Measurements from ENCODE around the gene TLL1.

TLL1 gene

GRCh38 chr4:166006217-166006616 lies 133.2 kb downstream of the TLL1 start:
- TF ChIP-seq CTCF (IDR thresholded peaks at IDR 0.05; ENCODE audit: low read depth, low read length) (no peak), MYC (IDR thresholded peaks at IDR 0.05; ENCODE audit: low read depth, low read length) (no peak), MAX (IDR thresholded peaks at IDR 0.05; ENCODE audit: low read depth, low read length) (no peak), POLR2A (IDR thresholded peaks at IDR 0.05; ENCODE audit: extremely low read depth, insufficient read length) (no peak)
- H3K4me3 ChIP-seq (ENCODE audit: low read depth, low read length): no peak overlapping the region
- DNase-seq (ENCODE audit: low read depth): no peak

- TF ChIP-seq MYC (IDR thresholded peaks at IDR 0.05; ENCODE audit: low read depth, low read length): no peak
- TF ChIP-seq MAX (IDR thresholded peaks at IDR 0.05; ENCODE audit: low read depth, low read length): no peak
- no peak for TF ChIP-seq CTCF (IDR thresholded peaks at IDR 0.05; ENCODE audit: low read depth, low read length)
Measured at GRCh38 chr4:166008510-166008909, 135.5 kb downstream of the TLL1 start.

GRCh38 chr4:166012129-166013030 lies 139.3 kb downstream of the TLL1 start:
- H3K4me3 ChIP-seq (ENCODE audit: low read depth, low read length): no peak overlapping the region
- no peak for DNase-seq (ENCODE audit: low read depth)
- TF ChIP-seq MAX (IDR thresholded peaks at IDR 0.05; ENCODE audit: low read depth, low read length) (no peak), POLR2A (IDR thresholded peaks at IDR 0.05; ENCODE audit: extremely low read depth, insufficient read length) (no peak), CTCF (IDR thresholded peaks at IDR 0.05; ENCODE audit: low read depth, low read length) (no peak), MYC (IDR thresholded peaks at IDR 0.05; ENCODE audit: low read depth, low read length) (no peak)

More at GRCh38 chr4:166008510-166008909, 135.5 kb downstream of the TLL1 start:
- H3K4me3 ChIP-seq (ENCODE audit: low read depth, low read length): no peak overlapping the region
- DNase-seq (ENCODE audit: low read depth): no peak

- TF ChIP-seq CTCF (IDR thresholded peaks at IDR 0.05; ENCODE audit: low read depth, low read length): no peak
- no peak for TF ChIP-seq POLR2A (IDR thresholded peaks at IDR 0.05; ENCODE audit: extremely low read depth, insufficient read length)
- no peak for DNase-seq (ENCODE audit: low read depth)
- no peak overlapping the region for H3K4me3 ChIP-seq (ENCODE audit: low read depth, low read length)
Measured at GRCh38 chr4:166014411-166014810, 141.4 kb downstream of the TLL1 start.

GRCh38 chr4:166017804-166018203 lies 144.8 kb downstream of the TLL1 start:
- H3K4me3 ChIP-seq (ENCODE audit: low read depth, low read length): no peak overlapping the region
- DNase-seq (ENCODE audit: low read depth): no peak
- TF ChIP-seq POLR2A (IDR thresholded peaks at IDR 0.05; ENCODE audit: extremely low read depth, insufficient read length): no peak
- no peak for TF ChIP-seq MAX (IDR thresholded peaks at IDR 0.05; ENCODE audit: low read depth, low read length)
- no peak for TF ChIP-seq CTCF (IDR thresholded peaks at IDR 0.05; ENCODE audit: low read depth, low read length)
- TF ChIP-seq MYC (IDR thresholded peaks at IDR 0.05; ENCODE audit: low read depth, low read length): no peak
